ENCODE data around the gene PLOD3. TPM values are rescaled to one million over a fixed set of nuclear protein-coding genes. Genes with fewer than 3 reads are reported as not detected.

PLOD3 gene
- total and polyA plus RNA-seq, 9 donors = 14.2 to 51.9 (median 38.5) TPM

DNA sequence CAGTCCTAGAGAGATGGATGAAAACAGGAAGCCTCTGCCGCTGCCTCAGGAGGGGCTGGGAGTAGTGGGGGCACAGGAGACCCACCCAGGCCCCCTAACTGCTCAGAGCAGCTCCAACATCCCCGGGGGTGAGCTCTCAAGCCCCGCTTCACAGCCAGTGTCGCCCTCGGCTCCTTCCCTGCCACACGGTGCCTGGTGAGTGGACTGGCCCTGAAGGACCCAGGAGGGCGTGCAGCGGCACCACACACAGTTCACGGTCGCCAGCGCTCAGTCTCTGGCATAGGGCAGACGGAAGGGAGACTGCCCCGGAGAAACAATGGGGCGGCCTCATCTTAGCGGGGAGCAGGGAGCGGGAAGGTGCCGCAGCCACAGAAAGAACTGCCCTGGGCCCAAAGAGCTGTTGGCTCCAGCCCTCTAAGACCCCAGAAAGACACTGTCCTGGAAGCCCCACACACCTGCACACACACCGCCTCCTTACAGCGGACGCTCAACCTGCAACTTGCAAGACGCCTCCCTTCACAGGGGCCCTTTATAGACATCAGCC is 19.0 kb upstream of the PLOD3 start:
- intact Hi-C loops (cut with DNase I) = no loop called here
- Histone ChIP-seq H3K4me1 (ENCODE audit: insufficient read depth) (peaks cover 3% of the 10 kb centered on the region), H3K27me3 (no peaks in the 10 kb centered on the region), H3K36me3 (no peaks in the 10 kb centered on the region), H3K4me3 (no peak overlapping the region), H3K9me3 (no peaks in the 10 kb centered on the region), H3K27ac (no peak overlapping the region)
- DNase-seq = no peak
- 88 to 95% (median 91%) methylated on average over 21 of the region's 21 CpGs for WGBS, 3 donors
- TF ChIP-seq EP300 (IDR thresholded peaks at IDR 0.05) = no peak
- TF ChIP-seq, protein P1, sequence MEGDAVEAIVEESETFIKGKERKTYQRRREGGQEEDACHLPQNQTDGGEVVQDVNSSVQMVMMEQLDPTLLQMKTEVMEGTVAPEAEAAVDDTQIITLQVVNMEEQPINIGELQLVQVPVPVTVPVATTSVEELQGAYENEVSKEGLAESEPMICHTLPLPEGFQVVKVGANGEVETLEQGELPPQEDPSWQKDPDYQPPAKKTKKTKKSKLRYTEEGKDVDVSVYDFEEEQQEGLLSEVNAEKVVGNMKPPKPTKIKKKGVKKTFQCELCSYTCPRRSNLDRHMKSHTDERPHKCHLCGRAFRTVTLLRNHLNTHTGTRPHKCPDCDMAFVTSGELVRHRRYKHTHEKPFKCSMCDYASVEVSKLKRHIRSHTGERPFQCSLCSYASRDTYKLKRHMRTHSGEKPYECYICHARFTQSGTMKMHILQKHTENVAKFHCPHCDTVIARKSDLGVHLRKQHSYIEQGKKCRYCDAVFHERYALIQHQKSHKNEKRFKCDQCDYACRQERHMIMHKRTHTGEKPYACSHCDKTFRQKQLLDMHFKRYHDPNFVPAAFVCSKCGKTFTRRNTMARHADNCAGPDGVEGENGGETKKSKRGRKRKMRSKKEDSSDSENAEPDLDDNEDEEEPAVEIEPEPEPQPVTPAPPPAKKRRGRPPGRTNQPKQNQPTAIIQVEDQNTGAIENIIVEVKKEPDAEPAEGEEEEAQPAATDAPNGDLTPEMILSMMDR (IDR thresholded peaks at IDR 0.05) = no peak
- TF ChIP-seq POLR2A (IDR thresholded peaks at IDR 0.05) = no peak

DNA sequence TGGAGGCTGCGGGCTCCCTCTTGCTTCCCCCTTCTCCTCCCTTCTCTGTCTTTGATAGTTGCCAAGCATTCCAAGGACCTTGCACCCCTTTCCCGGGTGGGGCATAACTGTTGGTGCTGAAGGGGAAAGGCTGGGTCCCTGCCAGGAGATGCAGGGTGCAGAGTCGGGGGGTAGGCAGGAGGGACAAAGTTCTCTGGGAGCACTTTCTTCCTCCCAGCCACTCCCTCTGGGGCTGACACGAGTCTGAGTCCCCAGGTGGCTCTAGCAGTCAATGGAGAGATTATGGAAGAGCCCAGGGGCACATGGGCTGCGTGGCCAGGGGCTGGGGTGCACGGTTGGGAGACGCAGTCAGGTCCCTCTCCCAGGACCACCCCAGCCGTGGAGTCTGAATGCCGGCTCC is 18.1 kb upstream of the PLOD3 start:
- no peak for DNase-seq
- Histone ChIP-seq H3K4me3 (no peak overlapping the region), H3K36me3 (no peaks in the 10 kb centered on the region), H3K9me3 (no peaks in the 10 kb centered on the region), H3K27me3 (no peaks in the 10 kb centered on the region), H3K27ac (no peak overlapping the region), H3K4me1 (ENCODE audit: insufficient read depth) (peaks cover 3% of the 10 kb centered on the region)
- intact Hi-C loops (cut with DNase I) = no loop called here
- TF ChIP-seq POLR2A (IDR thresholded peaks at IDR 0.05) (no peak), EP300 (IDR thresholded peaks at IDR 0.05) (no peak)
- TF ChIP-seq, protein P1 (IDR thresholded peaks at IDR 0.05) = no peak
- WGBS, 3 donors = 65 to 78% (median 70%) methylated on average over 9 of the region's 9 CpGs

DNA sequence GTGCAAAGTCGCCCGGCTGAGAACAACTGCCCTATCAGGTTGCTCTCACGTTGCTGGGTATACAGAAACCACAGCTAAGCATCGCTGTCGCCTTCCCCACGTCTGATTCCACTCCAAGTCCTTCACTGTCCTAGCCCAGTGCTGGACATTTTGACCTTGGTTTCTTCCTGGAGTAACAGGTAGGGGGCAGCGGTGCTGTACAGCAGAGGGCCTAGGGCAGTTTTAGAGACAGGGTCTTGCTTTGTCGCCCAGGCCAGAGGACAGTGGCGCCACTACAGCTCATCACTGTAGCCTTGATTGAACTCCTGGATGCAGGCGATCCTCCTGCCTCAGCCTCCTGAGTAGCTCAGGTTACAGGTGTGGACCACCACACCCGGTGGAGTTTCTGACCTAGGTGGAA is 17.7 kb upstream of the PLOD3 start:
- no peak for TF ChIP-seq POLR2A (IDR thresholded peaks at IDR 0.05)
- no peak for TF ChIP-seq EP300 (IDR thresholded peaks at IDR 0.05)
- TF ChIP-seq, protein P1 (IDR thresholded peaks at IDR 0.05) = no peak
- intact Hi-C loops (cut with DNase I) = no loop called here
- Histone ChIP-seq H3K9me3 (no peaks in the 10 kb centered on the region), H3K27ac (no peak overlapping the region), H3K4me1 (ENCODE audit: insufficient read depth) (peaks cover 3% of the 10 kb centered on the region), H3K36me3 (no peaks in the 10 kb centered on the region), H3K27me3 (no peaks in the 10 kb centered on the region), H3K4me3 (no peak overlapping the region)
- no peak for DNase-seq
- 70 to 78% (median 76%) methylated on average over 11 of the region's 11 CpGs for WGBS, 3 donors

DNA sequence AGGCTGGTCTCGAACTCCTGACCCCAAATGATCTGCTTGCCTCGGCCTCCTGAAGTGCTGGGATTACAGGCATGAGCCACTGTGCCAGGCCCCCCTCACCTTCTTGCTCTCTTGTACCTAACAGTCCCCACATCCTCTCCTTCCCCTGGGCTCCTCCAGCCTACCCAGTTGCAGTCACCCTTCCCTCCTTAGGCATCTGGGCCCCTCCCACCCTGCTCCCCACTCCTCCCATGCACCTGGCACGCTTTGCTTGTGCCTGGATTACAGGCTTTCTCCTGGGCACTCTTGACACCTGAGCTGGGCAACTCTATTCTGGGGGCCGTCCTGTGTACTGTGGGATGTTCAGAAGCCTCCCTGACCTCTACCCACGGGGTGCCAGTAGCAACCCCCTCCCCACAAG is 17.3 kb upstream of the PLOD3 start:
- peaks cover 3% of the 10 kb centered on the region for H3K4me1 ChIP-seq (ENCODE audit: insufficient read depth)
- H3K27ac ChIP-seq = no peak overlapping the region

More for the DNA sequence above, 17.3 kb upstream of the PLOD3 start:
- intact Hi-C loops (cut with DNase I) = no loop called here
- Histone ChIP-seq H3K36me3 (no peaks in the 10 kb centered on the region), H3K9me3 (no peaks in the 10 kb centered on the region), H3K4me3 (no peak overlapping the region), H3K27me3 (no peaks in the 10 kb centered on the region)
- no peak for DNase-seq
- no peak for TF ChIP-seq EP300 (IDR thresholded peaks at IDR 0.05)
- TF ChIP-seq POLR2A (IDR thresholded peaks at IDR 0.05) = no peak
- TF ChIP-seq, protein P1 (IDR thresholded peaks at IDR 0.05) = no peak
- WGBS, 3 donors = 62 to 82% (median 76%) methylated on average over 5 of the region's 5 CpGs
